ENCODE data around the gene SYMPK.

DNA sequence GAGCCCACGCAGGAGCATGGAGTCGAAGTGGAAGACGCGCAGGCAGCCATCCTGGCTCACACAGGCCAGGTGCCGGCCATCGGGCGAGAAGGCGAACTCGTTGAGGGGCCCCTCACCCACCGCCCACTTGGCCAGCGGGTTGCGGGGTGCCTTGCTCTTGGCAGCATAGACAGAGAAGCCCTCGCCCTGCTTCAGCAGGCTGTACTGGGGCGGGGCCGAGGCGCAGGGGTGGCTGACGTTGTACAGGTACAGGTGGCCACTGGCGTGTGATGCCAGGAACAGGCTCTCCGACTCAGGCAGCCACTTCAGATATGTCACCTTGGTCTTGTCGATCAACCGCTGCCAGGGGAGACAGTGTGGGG is 76.4 kb downstream of the SYMPK start:
- no peak for TF ChIP-seq EP300 (IDR thresholded peaks at IDR 0.05; ENCODE audit: borderline replicate concordance in 1 of 2, low read depth in 1 of 2, low read length in 1 of 2)
- TF ChIP-seq, protein P1, sequence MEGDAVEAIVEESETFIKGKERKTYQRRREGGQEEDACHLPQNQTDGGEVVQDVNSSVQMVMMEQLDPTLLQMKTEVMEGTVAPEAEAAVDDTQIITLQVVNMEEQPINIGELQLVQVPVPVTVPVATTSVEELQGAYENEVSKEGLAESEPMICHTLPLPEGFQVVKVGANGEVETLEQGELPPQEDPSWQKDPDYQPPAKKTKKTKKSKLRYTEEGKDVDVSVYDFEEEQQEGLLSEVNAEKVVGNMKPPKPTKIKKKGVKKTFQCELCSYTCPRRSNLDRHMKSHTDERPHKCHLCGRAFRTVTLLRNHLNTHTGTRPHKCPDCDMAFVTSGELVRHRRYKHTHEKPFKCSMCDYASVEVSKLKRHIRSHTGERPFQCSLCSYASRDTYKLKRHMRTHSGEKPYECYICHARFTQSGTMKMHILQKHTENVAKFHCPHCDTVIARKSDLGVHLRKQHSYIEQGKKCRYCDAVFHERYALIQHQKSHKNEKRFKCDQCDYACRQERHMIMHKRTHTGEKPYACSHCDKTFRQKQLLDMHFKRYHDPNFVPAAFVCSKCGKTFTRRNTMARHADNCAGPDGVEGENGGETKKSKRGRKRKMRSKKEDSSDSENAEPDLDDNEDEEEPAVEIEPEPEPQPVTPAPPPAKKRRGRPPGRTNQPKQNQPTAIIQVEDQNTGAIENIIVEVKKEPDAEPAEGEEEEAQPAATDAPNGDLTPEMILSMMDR (IDR thresholded peaks at IDR 0.05): no peak
- no peak for TF ChIP-seq EZH2phosphoT487 (IDR thresholded peaks at IDR 0.05; ENCODE audit: borderline replicate concordance, low read depth)
- TF ChIP-seq NRF1 (IDR thresholded peaks at IDR 0.05; ENCODE audit: low read depth, low read length): no peak
- no peak for TF ChIP-seq POLR2AphosphoS5 (IDR thresholded peaks at IDR 0.05; ENCODE audit: low read depth, low read length)
- no peak for TF ChIP-seq MXI1 (IDR thresholded peaks at IDR 0.05; ENCODE audit: low read depth, low read length)
- no peak for TF ChIP-seq CHD2 (IDR thresholded peaks at IDR 0.05; ENCODE audit: low read length, partially characterized antibody)
- TF ChIP-seq, protein P2, sequence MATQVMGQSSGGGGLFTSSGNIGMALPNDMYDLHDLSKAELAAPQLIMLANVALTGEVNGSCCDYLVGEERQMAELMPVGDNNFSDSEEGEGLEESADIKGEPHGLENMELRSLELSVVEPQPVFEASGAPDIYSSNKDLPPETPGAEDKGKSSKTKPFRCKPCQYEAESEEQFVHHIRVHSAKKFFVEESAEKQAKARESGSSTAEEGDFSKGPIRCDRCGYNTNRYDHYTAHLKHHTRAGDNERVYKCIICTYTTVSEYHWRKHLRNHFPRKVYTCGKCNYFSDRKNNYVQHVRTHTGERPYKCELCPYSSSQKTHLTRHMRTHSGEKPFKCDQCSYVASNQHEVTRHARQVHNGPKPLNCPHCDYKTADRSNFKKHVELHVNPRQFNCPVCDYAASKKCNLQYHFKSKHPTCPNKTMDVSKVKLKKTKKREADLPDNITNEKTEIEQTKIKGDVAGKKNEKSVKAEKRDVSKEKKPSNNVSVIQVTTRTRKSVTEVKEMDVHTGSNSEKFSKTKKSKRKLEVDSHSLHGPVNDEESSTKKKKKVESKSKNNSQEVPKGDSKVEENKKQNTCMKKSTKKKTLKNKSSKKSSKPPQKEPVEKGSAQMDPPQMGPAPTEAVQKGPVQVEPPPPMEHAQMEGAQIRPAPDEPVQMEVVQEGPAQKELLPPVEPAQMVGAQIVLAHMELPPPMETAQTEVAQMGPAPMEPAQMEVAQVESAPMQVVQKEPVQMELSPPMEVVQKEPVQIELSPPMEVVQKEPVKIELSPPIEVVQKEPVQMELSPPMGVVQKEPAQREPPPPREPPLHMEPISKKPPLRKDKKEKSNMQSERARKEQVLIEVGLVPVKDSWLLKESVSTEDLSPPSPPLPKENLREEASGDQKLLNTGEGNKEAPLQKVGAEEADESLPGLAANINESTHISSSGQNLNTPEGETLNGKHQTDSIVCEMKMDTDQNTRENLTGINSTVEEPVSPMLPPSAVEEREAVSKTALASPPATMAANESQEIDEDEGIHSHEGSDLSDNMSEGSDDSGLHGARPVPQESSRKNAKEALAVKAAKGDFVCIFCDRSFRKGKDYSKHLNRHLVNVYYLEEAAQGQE (IDR thresholded peaks at IDR 0.05; ENCODE audit: low read depth, low read length): no peak
- TF ChIP-seq, protein P3, sequence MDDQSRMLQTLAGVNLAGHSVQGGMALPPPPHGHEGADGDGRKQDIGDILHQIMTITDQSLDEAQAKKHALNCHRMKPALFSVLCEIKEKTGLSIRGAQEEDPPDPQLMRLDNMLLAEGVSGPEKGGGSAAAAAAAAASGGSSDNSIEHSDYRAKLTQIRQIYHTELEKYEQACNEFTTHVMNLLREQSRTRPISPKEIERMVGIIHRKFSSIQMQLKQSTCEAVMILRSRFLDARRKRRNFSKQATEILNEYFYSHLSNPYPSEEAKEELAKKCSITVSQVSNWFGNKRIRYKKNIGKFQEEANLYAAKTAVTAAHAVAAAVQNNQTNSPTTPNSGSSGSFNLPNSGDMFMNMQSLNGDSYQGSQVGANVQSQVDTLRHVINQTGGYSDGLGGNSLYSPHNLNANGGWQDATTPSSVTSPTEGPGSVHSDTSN (IDR thresholded peaks at IDR 0.05): no peak
- TF ChIP-seq, protein P4, sequence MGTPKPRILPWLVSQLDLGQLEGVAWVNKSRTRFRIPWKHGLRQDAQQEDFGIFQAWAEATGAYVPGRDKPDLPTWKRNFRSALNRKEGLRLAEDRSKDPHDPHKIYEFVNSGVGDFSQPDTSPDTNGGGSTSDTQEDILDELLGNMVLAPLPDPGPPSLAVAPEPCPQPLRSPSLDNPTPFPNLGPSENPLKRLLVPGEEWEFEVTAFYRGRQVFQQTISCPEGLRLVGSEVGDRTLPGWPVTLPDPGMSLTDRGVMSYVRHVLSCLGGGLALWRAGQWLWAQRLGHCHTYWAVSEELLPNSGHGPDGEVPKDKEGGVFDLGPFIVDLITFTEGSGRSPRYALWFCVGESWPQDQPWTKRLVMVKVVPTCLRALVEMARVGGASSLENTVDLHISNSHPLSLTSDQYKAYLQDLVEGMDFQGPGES (IDR thresholded peaks at IDR 0.05; ENCODE audit: low read depth, low read length): no peak
- no peak for TF ChIP-seq RAD21 (IDR thresholded peaks at IDR 0.05; ENCODE audit: low read length)
- TF ChIP-seq MEF2A (IDR thresholded peaks at IDR 0.05; ENCODE audit: borderline replicate concordance, low read depth): no peak
- TF ChIP-seq TAF1 (IDR thresholded peaks at IDR 0.05; ENCODE audit: borderline replicate concordance, low read depth, low read length): no peak
- TF ChIP-seq TEAD4 (IDR thresholded peaks at IDR 0.05; ENCODE audit: borderline replicate concordance, insufficient read depth): no peak

Measured in SK-N-SH (cell line).